ENCODE results near the gene KDELR3. TPM values are rescaled to one million over a fixed set of nuclear protein-coding genes. Genes with fewer than 3 reads are reported as not detected.

KDELR3 gene
- total RNA-seq (not detected), polyA plus RNA-seq (under 1 TPM in 2 of 3 donors, not detected in 1; 0.11 to 0.28 TPM), total RNA-seq (0 to 2.0 (median 0.07) reads per million in 6 experiments)

DNA sequence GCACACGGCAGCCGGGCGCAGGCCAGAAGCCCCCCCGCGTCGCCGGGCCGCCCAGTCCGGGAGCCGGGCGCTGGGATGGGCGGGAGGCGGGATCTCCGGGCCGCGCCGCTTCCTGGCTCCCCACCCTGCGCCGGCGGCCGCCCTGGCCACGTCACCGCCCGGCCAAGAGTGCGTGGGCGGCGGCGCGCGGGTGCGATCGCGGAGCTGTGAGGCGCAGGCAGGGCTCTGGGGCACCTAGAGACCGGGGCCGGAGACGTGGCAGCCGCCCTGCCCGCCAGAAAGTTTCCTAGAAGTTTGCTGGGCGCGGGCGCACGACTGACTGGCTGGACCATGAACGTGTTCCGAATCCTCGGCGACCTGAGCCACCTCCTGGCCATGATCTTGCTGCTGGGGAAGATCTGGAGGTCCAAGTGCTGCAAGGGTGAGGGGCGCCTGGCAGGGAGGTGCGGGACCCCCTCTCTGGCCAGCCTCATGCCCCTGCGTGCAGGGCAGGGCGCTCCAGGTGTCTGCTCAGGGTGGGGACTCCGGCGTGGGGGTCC, at the start of gene KDELR3:
KDELR3 (plus strand) TSS at position 193 of the 539 bp plus-strand sequence; CDS start at position 331, 138 bp downstream.
- H3K27ac Mint-ChIP-seq, result peak within 1 kb of the TSS in 3 of 10 donors; percentile 9 to 62 (median 32)

DNA sequence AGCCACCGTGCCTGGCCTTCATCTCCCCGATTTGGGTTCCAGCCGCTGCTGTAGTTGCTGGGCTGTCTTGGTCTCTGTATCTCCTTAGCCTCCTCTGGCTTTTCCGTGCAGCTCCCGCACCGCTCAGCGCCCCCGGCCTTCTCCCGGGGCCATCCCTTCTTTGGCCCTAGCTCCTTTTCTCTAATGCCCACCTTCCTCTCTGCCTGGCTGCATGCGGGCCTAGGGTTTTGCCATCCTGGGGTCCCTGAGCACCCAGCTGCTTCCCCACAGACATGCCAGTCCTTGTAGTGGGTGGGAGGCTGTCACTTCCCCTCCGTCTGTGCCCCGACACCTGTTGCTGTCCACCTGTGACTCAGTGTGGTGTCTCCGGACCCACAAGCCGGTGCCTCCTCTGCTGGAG, 49.3 kb upstream of the KDELR3 start:
- peak overlapping the region in 2 of 10 donors; percentile 5 to 66 for H3K27ac Mint-ChIP-seq
- POLR2A ChIA-PET, result interaction anchor here (0.7 kb wide), 1 partner anchor 52 kb away, joined by 8 read pairs; no protein-coding TSS in a partner anchor

More for the DNA sequence above, at the start of gene KDELR3:
- DNase-seq, result peak in 8 of 10 donors; percentile 14 to 62 (median 38)
- ATAC-seq, result peak; percentile 82 to 90
- POLR2A ChIA-PET, result interaction anchor here (0.6 to 1.4 kb wide), 2 partner anchors 16 to 290 kb away, joined by 3 to 6 read pairs; no protein-coding TSS in a partner anchor
- peaks cover 0 to 2% (median 0%) of the 10 kb centered on the region in 3 donors for H3K36me3 Mint-ChIP-seq
- H3K4me1 Mint-ChIP-seq, result peaks cover 5 to 17% (median 13%) of the 10 kb centered on the region in 4 donors
- peaks cover 10 to 41% (median 26%) of the 10 kb centered on the region in 5 donors for H3K27me3 Mint-ChIP-seq
- peak within 1 kb of the TSS; percentile 68 to 83 (median 74) for H3K4me3 Mint-ChIP-seq
- H3K9me3 Mint-ChIP-seq, result no peaks in the 10 kb centered on the region

DNA sequence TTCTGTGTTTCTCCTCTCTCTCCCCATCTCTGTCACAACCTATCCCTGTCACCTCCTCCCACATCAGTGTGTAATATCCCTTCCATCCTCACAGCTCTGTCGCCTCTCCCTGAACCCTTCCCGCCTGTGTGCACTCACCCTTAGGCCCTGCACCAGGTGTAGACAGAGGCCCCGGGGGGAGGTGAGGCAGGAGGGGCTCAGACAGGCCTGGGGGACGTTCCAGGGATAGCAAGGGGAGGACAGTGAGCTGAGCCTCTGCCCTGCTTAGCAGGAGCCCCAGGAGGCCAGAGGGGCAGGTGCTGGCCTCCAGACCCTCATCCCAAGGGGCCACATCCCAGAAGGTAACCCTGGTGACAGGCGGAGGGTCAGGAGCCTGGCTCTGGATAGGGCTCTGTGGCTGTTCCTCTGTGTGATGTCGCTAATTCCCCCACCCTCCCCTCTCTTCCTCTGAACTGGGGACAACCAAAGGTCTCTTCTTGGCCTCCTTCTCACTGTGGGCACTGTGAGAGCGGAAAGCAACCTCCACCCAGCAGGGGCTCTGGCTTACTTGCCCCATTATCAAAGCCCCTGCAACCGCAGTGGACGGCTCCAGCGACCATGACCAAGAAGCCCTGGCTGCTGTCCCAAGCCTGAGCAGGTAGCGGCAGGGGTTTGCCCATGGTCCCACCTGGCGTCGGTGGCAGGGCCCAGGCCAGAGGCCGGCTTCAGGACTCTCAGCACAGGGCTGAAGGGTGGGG, 48.6 kb upstream of the KDELR3 start:
- DNase-seq (no peak), ATAC-seq (no peak)
- no peaks in the 10 kb centered on the region for H3K9me3 Mint-ChIP-seq
- peak overlapping the region in 1 of 10 donors; percentile 66 for H3K27ac Mint-ChIP-seq
- no peaks in the 10 kb centered on the region for H3K27me3 Mint-ChIP-seq
- H3K4me1 Mint-ChIP-seq, result no peaks in the 10 kb centered on the region
- POLR2A ChIA-PET, result no interaction called here
- H3K36me3 Mint-ChIP-seq, result no peaks in the 10 kb centered on the region
- no peak overlapping the region for H3K4me3 Mint-ChIP-seq

More for the DNA sequence above, 49.3 kb upstream of the KDELR3 start:
- ATAC-seq, result no peak
- Mint-ChIP-seq H3K9me3 (no peaks in the 10 kb centered on the region), H3K36me3 (no peaks in the 10 kb centered on the region), H3K4me3 (no peak overlapping the region), H3K27me3 (no peaks in the 10 kb centered on the region), H3K4me1 (no peaks in the 10 kb centered on the region)
- DNase-seq, result no peak

DNA sequence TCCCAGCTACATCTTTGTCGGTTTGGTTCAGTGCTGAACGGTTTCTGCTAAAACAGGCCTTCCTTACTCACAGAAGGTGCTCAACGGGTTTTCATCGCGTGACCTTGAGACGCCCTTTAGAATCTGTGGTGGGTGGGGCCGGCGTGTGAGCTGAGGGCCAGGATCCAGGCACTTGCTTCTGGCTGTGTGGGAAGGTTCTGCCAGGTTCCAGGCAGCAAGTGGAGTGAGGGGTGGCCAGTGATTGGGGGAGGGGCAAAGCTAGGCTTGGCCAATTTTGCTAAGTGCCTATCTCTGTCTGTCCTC, 48.1 kb upstream of the KDELR3 start:
- Mint-ChIP-seq H3K27ac (no peak overlapping the region), H3K4me1 (no peaks in the 10 kb centered on the region), H3K4me3 (no peak overlapping the region), H3K36me3 (no peaks in the 10 kb centered on the region), H3K27me3 (no peaks in the 10 kb centered on the region), H3K9me3 (no peaks in the 10 kb centered on the region)
- ATAC-seq, result no peak
- POLR2A ChIA-PET, result no interaction called here
- no peak for DNase-seq

DNA sequence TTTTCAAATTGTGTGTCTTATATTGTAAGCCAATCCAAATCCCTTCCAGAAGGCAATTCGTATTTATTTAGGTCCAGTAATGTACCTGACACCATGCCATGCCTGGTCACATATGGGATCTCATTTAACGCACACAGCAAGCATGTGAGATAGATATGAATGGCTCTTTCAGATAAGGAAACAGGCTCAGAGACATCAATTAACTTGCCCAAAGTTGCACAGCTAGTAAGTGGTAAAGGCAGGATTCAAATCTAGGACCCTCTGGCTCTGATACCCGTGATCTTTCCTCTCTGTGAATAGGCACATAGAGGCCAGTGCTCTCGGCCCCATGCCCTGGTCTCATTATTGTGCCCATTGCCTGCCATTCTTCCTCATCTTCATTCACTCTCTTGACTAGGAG, 47.2 kb upstream of the KDELR3 start:
- no peaks in the 10 kb centered on the region for H3K4me1 Mint-ChIP-seq
- H3K9me3 Mint-ChIP-seq, result no peaks in the 10 kb centered on the region
- H3K4me3 Mint-ChIP-seq, result no peak overlapping the region
- H3K36me3 Mint-ChIP-seq, result no peaks in the 10 kb centered on the region
- DNase-seq (no peak), ATAC-seq (no peak)
- no peaks in the 10 kb centered on the region for H3K27me3 Mint-ChIP-seq
- POLR2A ChIA-PET, result no interaction called here
- no peak overlapping the region for H3K27ac Mint-ChIP-seq

GRCh38 chr22:38422611-38423511, 45.0 kb upstream of the KDELR3 start:
- Mint-ChIP-seq H3K9me3 (no peaks in the 10 kb centered on the region), H3K27me3 (no peaks in the 10 kb centered on the region), H3K4me3 (no peak overlapping the region), H3K4me1 (no peaks in the 10 kb centered on the region), H3K27ac (no peak overlapping the region), H3K36me3 (no peaks in the 10 kb centered on the region)
- no peak for ATAC-seq
- DNase-seq, result peak in 1 of 10 donors; percentile 34
- POLR2A ChIA-PET, result interaction anchor here (0.7 kb wide), 1 partner anchor 24 kb away, joined by 4 read pairs; no protein-coding TSS in a partner anchor

- H3K9me3 Mint-ChIP-seq, result no peaks in the 10 kb centered on the region
- DNase-seq, result no peak
- no peaks in the 10 kb centered on the region for H3K4me1 Mint-ChIP-seq
- H3K27me3 Mint-ChIP-seq, result no peaks in the 10 kb centered on the region
- no peak for ATAC-seq
- no peak overlapping the region for H3K27ac Mint-ChIP-seq
- no peaks in the 10 kb centered on the region for H3K36me3 Mint-ChIP-seq
- H3K4me3 Mint-ChIP-seq, result no peak overlapping the region
- POLR2A ChIA-PET, result no interaction called here
Measured at GRCh38 chr22:38423512-38424503, 44.1 kb upstream of the KDELR3 start.

GRCh38 chr22:38424525-38425080, 43.3 kb upstream of the KDELR3 start:
- Mint-ChIP-seq H3K36me3 (no peaks in the 10 kb centered on the region), H3K4me1 (no peaks in the 10 kb centered on the region)
- POLR2A ChIA-PET, result no interaction called here

DNA sequence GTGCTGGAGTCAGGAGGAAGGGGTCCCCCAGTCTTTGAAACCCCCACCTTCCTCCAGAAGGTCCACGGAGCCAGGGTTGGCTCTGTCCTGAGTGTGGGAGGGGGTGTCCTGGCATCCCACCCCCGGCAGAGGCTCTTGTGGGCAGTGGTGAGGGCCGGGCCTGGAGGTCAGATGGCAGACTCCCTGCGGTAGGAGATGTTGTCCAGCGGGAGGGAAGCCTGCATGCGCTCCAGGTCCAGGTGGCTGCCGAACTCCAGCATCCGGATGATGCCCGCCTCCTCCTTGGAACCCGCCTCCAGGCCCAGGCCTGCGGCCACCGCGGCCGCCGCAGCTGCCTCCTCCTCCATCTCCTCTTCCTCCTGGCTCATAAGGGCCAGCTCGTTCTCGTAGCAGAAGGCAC, 41.3 kb upstream of the KDELR3 start:
- ATAC-seq, result no peak
- no peaks in the 10 kb centered on the region for H3K9me3 Mint-ChIP-seq
- no peak for DNase-seq
- H3K4me1 Mint-ChIP-seq, result no peaks in the 10 kb centered on the region
- H3K4me3 Mint-ChIP-seq, result no peak overlapping the region
- no peak overlapping the region for H3K27ac Mint-ChIP-seq
- POLR2A ChIA-PET, result no interaction called here
- no peaks in the 10 kb centered on the region for H3K27me3 Mint-ChIP-seq
- H3K36me3 Mint-ChIP-seq, result no peaks in the 10 kb centered on the region

More at GRCh38 chr22:38424525-38425080, 43.3 kb upstream of the KDELR3 start:
- Mint-ChIP-seq H3K27me3 (no peaks in the 10 kb centered on the region), H3K4me3 (no peak overlapping the region), H3K27ac (no peak overlapping the region), H3K9me3 (no peaks in the 10 kb centered on the region)
- no peak for DNase-seq
- ATAC-seq, result no peak

DNA sequence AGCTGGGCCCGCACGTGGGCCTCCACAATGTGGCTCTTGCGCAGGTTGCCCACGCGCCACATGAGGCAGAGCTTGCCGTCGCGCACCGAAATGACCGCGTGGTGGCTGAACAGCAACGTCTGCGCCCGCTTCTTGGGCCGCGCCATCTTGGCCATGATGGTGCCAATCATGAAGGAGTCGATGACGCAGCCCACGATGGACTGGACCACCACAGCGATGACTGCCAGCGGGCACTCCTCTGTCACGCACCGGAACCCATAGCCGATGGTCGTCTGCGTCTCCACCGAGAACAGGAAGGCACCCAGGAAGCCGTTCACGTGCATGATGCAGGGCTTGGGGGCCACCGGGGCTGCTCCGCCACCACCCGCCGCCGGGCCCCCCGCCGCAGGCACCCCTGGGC, 40.4 kb upstream of the KDELR3 start:
- ATAC-seq (no peak), DNase-seq (no peak)
- Mint-ChIP-seq H3K27ac (no peak overlapping the region), H3K36me3 (no peaks in the 10 kb centered on the region), H3K9me3 (no peaks in the 10 kb centered on the region), H3K27me3 (no peaks in the 10 kb centered on the region), H3K4me3 (no peak overlapping the region), H3K4me1 (no peaks in the 10 kb centered on the region)
- POLR2A ChIA-PET, result no interaction called here

- Mint-ChIP-seq H3K27ac (no peak overlapping the region), H3K27me3 (no peaks in the 10 kb centered on the region), H3K4me3 (no peak overlapping the region), H3K36me3 (no peaks in the 10 kb centered on the region), H3K9me3 (no peaks in the 10 kb centered on the region), H3K4me1 (no peaks in the 10 kb centered on the region)
- DNase-seq (no peak), ATAC-seq (no peak)
- POLR2A ChIA-PET, result no interaction called here
Measured at GRCh38 chr22:38427940-38428339, 40.0 kb upstream of the KDELR3 start.

- no peak overlapping the region for H3K27ac Mint-ChIP-seq
- no peaks in the 10 kb centered on the region for H3K9me3 Mint-ChIP-seq
- POLR2A ChIA-PET, result no interaction called here
- DNase-seq (no peak), ATAC-seq (no peak)
- H3K4me1 Mint-ChIP-seq, result no peaks in the 10 kb centered on the region
- no peaks in the 10 kb centered on the region for H3K27me3 Mint-ChIP-seq
- no peaks in the 10 kb centered on the region for H3K36me3 Mint-ChIP-seq
- no peak overlapping the region for H3K4me3 Mint-ChIP-seq
Measured at GRCh38 chr22:38428714-38429113, 39.2 kb upstream of the KDELR3 start.
